ENCODE measurements around the gene HOXD1.

GRCh38 chr2:176189681-176190641 is 1.5 kb downstream of the HOXD1 start:
- TF ChIP-seq, protein P1, sequence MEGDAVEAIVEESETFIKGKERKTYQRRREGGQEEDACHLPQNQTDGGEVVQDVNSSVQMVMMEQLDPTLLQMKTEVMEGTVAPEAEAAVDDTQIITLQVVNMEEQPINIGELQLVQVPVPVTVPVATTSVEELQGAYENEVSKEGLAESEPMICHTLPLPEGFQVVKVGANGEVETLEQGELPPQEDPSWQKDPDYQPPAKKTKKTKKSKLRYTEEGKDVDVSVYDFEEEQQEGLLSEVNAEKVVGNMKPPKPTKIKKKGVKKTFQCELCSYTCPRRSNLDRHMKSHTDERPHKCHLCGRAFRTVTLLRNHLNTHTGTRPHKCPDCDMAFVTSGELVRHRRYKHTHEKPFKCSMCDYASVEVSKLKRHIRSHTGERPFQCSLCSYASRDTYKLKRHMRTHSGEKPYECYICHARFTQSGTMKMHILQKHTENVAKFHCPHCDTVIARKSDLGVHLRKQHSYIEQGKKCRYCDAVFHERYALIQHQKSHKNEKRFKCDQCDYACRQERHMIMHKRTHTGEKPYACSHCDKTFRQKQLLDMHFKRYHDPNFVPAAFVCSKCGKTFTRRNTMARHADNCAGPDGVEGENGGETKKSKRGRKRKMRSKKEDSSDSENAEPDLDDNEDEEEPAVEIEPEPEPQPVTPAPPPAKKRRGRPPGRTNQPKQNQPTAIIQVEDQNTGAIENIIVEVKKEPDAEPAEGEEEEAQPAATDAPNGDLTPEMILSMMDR (IDR thresholded peaks at IDR 0.05) = no peak
- TF ChIP-seq FOSL2 (IDR thresholded peaks at IDR 0.05; ENCODE audit: borderline replicate concordance, low read depth) (no peak), POLR2AphosphoS5 (IDR thresholded peaks at IDR 0.05; ENCODE audit: low read depth, low read length) (no peak), EZH2phosphoT487 (IDR thresholded peaks at IDR 0.05; ENCODE audit: borderline replicate concordance, low read depth) (no peak), USF1 (IDR thresholded peaks at IDR 0.05; ENCODE audit: borderline replicate concordance, low read depth) (no peak), PBX3 (IDR thresholded peaks at IDR 0.05) (no peak), YY1 (IDR thresholded peaks at IDR 0.05; ENCODE audit: low read depth) (no peak), MXI1 (IDR thresholded peaks at IDR 0.05; ENCODE audit: low read depth, low read length) (no peak), TEAD4 (IDR thresholded peaks at IDR 0.05; ENCODE audit: borderline replicate concordance, insufficient read depth) (no peak), EP300 (IDR thresholded peaks at IDR 0.05; ENCODE audit: borderline replicate concordance in 1 of 2, low read depth in 1 of 2, low read length in 1 of 2) (no peak)
- TF ChIP-seq, protein P2, sequence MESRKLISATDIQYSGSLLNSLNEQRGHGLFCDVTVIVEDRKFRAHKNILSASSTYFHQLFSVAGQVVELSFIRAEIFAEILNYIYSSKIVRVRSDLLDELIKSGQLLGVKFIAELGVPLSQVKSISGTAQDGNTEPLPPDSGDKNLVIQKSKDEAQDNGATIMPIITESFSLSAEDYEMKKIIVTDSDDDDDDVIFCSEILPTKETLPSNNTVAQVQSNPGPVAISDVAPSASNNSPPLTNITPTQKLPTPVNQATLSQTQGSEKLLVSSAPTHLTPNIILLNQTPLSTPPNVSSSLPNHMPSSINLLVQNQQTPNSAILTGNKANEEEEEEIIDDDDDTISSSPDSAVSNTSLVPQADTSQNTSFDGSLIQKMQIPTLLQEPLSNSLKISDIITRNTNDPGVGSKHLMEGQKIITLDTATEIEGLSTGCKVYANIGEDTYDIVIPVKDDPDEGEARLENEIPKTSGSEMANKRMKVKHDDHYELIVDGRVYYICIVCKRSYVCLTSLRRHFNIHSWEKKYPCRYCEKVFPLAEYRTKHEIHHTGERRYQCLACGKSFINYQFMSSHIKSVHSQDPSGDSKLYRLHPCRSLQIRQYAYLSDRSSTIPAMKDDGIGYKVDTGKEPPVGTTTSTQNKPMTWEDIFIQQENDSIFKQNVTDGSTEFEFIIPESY (IDR thresholded peaks at IDR 0.05; ENCODE audit: borderline replicate concordance, low read depth) = no peak

Data from SK-N-SH (cell line).